Mononuclear cell (primary cell): ENCODE data around the gene GJA10. TPM values are rescaled to one million over a fixed set of nuclear protein-coding genes. Genes with fewer than 3 reads are reported as not detected.
"Not testable (repeated sequence)": the region's sequence is repeated elsewhere in the genome, so short reads cannot be mapped to it uniquely, and the experiment has no call there.

ENCODE experiments used
- H3K27me3 ChIP-seq: 2 replicates; pipeline ENCODE4 v1.6.0; 2011; ENCODE audit warnings: low read length, control low read depth; ENCODE audit not compliant: insufficient read depth
- H3K4me1 ChIP-seq: 2 replicates; pipeline ENCODE4 v1.5.1; 2011; ENCODE audit warnings: mild to moderate bottlenecking, low read length, control low read depth; ENCODE audit not compliant: insufficient read depth
- H3K4me3 ChIP-seq: 2 replicates; pipeline ENCODE4 v1.5.1; 2011; ENCODE audit warnings: mild to moderate bottlenecking, low read length, moderate library complexity
- H3K9me3 ChIP-seq: 2 replicates; pipeline ENCODE4 v1.5.1; 2011; ENCODE audit warnings: low read depth, mild to moderate bottlenecking, control low read depth, low read length
- total RNA-seq: library from RNA; depleted of rRNA; stranded (reverse); fragments of >200 nt; gene quantifications from one replicate; pipeline ENCODE4 v1.2.3, GENCODE V29; 2012

GJA10 gene
- total RNA-seq, 1 donor = not detected

DNA sequence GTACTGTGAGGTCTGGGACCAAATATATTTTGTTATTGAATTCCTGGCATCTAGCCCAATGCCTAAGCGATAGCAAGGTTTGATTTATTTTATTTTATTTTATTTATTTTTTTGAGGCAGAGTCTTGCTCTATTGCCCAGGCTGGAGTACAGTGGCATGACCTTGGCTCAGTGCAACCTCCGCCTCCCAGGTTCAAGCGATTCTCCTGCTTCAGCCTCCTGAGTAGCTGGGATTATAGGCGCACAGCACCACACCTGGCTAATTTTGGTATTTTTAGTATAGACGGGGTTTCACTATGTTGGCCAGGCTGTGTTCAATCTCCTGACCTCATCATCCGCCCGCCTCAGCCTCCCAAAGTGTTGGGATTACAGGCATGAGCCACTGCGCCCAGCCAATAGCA lies 1.7 kb upstream of the GJA10 start:
- H3K4me3 ChIP-seq, H3K4me1 ChIP-seq, H3K9me3 ChIP-seq: not testable (repeated sequence)
- peaks cover 51% of the 10 kb centered on the region for H3K27me3 ChIP-seq

DNA sequence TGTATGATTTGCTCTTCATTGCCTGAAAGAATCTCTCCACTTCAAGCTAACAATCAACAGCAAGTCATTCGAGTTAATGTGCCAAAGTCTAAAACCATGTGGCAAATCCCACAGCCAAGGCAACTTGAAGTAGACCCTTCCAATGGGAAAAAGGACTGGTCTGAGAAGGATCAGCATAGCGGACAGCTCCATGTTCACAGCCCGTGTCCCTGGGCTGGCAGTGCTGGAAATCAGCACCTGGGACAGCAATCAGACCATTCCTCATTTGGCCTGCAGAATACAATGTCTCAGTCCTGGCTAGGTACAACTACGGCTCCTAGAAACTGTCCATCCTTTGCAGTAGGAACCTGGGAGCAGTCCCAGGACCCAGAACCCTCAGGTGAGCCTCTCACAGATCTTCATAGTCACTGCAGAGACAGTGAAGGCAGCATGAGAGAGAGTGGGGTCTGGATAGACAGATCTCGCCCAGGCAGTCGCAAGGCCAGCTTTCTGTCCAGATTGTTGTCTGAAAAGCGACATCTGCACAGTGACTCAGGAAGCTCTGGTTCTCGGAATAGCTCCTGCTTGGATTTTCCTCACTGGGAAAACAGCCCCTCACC lies 1.1 kb downstream of the GJA10 start:
- H3K27me3 ChIP-seq = peaks cover 31% of the 10 kb centered on the region
- no peaks in the 10 kb centered on the region for H3K4me1 ChIP-seq
- no peaks in the 10 kb centered on the region for H3K9me3 ChIP-seq
- H3K4me3 ChIP-seq = no peak overlapping the region

DNA sequence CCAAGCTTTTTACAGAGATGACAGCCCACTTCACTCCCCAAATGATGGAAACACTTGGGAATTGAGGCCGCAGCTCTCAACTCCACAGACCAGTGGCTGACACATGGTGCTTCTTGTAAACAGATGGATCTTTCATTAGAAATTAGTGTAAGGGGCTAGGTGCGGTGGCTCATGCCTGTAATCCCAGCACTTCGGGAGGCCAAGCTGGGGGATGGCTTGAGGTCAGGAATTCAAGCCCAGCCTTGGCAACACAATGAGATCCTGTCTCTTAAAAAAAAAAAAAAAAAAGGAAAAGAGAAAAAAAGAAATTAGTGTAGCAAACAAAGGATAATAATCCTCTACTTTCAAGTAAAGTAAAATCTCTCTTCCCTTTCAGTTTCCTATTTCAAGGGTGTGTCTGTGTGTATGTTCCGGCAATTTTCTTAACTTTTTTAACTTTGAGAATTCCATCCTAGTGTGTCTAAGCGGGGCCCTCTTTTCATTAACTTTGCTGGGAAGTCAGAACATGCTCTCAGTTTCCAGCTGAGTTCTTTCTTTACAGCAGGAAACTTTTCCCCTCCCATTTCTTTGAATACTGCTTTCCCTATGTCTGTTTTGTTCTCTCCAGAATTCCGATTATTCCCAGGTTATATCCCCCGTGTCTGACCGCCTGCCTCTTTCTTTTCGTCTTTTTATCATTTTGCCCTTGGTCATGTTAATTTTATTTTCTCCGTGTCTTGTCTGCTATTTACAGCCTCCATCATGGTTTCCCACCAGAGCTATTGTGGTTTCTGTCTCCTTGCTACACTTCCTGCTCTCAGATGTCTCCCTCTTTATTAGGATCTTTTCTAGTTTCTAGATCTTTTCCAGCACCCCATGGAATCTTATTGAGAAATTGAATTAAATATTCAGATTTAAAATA lies 16.0 kb downstream of the GJA10 start:
- H3K4me3 ChIP-seq, H3K9me3 ChIP-seq, H3K4me1 ChIP-seq, H3K27me3 ChIP-seq: not testable (repeated sequence)

DNA sequence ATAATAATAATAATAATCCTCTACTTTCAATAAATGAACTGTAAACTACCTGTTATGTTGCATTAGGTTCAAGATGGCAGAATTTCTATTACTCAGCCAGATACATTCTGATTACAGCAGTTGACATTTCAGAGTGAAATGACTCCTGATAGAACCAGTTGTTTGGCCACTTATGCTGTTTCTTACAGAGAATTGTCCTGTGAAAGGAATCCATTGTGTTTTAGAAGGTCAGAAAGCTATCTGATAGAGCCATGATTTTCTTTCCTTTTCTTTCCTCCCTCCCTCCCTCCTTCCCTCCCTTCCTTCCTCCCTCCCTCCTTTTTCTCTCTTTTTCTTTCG lies 16.6 kb downstream of the GJA10 start:
- Histone ChIP-seq H3K9me3 (no peaks in the 10 kb centered on the region), H3K4me1 (no peaks in the 10 kb centered on the region), H3K27me3 (no peaks in the 10 kb centered on the region), H3K4me3 (no peak overlapping the region)

DNA sequence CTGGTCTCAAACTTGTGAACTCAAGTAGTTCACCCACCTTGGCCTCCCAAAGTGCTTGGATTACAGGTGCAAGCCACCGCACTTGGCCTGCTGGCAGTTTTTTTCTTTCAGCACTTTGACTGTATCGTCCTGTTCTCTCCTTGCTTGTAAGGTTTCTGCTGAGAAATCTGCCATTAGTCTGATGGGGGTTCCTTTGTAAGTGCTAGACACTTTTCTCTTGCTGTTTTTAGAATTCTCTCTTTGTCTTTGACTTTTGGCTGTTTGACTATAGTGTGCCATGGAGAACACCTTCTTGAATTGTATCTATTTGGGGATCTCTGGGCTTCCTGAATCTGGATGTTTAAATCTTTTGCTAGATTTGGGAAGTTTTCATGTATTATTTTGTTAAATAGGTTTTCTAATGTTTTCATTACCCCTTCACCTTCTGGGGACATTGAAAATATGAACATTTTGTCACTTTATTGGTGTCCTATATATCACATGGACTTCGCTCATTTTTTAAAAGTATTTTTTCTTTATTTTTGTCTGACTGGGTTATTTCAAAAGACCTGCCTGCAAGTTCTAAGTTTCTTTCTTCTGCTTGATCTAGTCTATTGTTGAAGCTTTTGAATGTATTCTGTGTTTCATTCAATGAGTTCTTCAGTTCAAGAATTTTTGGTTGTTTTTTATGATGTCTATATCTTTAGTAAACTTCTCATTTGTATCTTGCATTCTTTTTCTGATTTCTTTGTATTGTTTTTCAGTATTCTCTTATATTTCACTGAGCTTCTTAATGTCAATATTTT lies 22.1 kb downstream of the GJA10 start:
- no peaks in the 10 kb centered on the region for H3K4me1 ChIP-seq
- no peak overlapping the region for H3K4me3 ChIP-seq
- peaks cover 8% of the 10 kb centered on the region for H3K9me3 ChIP-seq
- no peaks in the 10 kb centered on the region for H3K27me3 ChIP-seq

DNA sequence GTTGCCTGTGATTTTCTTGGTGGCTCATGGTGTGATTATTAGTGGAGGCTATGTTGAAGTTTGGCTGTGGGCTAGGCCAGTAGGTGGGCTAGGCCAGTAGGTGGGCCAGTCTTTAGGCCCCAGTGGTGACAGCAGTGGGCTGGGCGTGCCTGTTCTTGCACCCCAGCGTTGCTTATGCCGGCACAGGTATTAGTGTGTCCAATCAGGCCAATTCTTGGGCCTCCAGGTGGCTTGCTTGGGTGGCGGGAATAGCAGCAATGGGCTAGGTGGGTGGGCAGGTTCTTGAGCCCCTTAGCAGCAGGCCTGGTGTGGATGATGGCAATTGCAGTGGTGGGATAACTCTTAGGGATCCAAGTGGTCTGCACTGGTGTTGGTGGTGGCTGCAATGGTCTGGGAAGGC lies 22.9 kb downstream of the GJA10 start:
- Histone ChIP-seq H3K4me3 (no peak overlapping the region), H3K27me3 (no peaks in the 10 kb centered on the region), H3K4me1 (no peaks in the 10 kb centered on the region), H3K9me3 (peaks cover 8% of the 10 kb centered on the region)

DNA sequence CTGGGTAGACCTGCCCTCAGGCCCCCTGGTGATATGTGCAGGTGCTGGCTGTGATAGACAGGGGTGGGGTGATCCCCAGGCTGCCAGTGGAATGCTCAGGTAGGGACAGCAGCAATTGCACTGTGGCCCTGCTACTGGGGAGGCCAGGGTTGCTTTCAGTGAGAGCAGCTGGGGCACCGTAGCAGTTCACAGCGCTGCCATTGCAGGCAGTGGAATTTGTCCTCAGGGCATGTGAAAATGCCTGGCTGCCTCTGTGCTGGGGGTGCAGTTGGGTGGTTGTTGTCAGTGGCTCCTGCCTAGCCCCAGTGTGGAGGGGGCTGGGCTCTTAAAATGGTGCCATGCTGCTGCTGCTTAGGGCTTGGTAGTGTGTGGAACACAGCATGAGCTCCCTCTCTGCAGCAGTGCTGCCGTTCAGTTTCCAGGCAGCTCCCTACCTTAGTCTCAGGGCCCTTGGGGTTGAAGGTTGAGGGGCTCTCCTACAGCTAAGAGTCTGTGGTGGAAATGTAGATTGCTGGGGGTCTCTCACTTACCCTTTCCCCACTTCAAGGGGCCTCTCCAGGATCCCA lies 23.6 kb downstream of the GJA10 start:
- H3K27me3 ChIP-seq = no peaks in the 10 kb centered on the region
- H3K4me1 ChIP-seq = no peaks in the 10 kb centered on the region
- no peak overlapping the region for H3K4me3 ChIP-seq
- H3K9me3 ChIP-seq = peaks cover 8% of the 10 kb centered on the region

DNA sequence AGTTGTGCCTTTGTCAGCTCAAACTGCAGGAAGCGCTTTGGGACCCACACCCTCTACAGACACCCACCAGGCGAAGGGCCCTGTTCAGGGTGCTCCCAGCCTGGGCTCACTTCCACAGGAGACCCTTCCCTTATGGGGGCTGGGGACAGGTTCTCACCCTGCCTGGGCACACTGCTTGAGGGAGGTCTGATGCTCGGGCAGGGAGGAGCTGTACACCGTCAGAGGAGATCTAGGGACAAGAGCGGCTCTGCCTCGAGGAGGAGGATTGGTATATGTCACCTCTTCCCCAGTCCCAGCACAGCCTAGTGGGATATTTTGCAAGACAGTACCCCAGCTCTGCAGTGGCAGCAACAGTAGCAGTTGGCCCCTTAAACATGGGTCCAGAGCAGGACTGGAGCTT lies 26.9 kb downstream of the GJA10 start:
- peaks cover 8% of the 10 kb centered on the region for H3K9me3 ChIP-seq
- H3K4me3 ChIP-seq = no peak overlapping the region
- H3K4me1 ChIP-seq = no peaks in the 10 kb centered on the region
- H3K27me3 ChIP-seq = no peaks in the 10 kb centered on the region

DNA sequence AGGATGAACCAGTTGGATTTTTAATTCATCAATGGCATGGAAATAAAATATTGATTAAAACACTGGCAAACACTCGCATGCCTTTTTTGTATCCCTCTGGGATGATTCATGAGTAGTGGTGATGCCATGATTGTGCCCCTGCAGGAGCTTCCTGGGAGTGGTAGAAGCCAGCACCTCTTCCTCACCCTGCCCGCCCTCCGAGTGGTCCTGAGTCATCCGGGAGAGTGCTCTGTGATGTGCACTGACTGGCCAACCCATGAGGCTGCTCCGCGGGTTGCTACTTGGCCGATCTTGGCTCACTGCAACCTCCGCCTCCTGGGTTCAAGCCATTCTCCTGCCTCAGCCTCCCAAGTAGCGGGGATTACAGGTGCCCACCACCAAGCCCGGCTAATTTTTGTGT lies 27.4 kb downstream of the GJA10 start:
- Histone ChIP-seq H3K4me1 (no peaks in the 10 kb centered on the region), H3K4me3 (no peak overlapping the region), H3K9me3 (peaks cover 4% of the 10 kb centered on the region), H3K27me3 (no peaks in the 10 kb centered on the region)

DNA sequence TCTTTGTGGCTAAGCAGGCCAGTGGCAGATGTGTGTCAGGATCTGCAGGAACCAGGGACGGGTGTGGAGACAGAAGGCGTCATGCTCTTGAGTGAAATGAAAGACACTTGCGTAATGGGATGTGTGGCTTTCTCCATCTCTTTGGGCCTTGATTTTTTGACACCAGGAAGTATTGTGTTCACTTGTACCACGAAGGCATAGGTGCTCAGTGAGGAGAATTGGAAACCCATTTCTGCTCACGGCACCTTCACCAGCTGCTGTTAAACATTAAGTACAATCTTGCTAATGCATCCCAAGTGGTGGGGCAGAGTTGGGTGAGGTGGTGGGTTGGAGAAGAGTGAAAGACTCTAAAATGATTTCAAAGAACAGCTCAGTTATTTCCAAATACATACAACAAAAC lies 30.0 kb downstream of the GJA10 start:
- H3K9me3 ChIP-seq = no peaks in the 10 kb centered on the region
- no peaks in the 10 kb centered on the region for H3K27me3 ChIP-seq
- peaks cover 23% of the 10 kb centered on the region for H3K4me1 ChIP-seq
- H3K4me3 ChIP-seq = no peak overlapping the region

DNA sequence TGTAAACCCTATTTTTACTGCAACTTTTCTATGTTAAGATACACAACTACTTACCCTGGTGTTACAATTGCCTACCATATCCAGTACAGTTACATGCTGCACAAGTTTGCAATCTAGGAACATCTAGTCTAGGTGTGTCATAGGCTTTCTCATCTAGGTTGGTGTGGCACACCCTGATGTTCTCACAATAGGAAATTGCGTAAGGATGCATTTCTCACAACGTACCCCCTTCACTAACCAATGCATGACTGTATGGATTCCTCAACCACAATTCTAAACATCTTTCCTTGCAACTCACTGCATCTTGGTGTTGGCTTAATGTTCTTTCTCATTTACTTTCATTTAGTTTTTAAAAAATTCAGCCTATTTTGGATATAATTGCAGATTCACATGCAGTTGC lies 31.6 kb downstream of the GJA10 start:
- Histone ChIP-seq H3K4me1 (peaks cover 29% of the 10 kb centered on the region), H3K9me3 (no peaks in the 10 kb centered on the region), H3K27me3 (no peaks in the 10 kb centered on the region), H3K4me3 (no peak overlapping the region)

DNA sequence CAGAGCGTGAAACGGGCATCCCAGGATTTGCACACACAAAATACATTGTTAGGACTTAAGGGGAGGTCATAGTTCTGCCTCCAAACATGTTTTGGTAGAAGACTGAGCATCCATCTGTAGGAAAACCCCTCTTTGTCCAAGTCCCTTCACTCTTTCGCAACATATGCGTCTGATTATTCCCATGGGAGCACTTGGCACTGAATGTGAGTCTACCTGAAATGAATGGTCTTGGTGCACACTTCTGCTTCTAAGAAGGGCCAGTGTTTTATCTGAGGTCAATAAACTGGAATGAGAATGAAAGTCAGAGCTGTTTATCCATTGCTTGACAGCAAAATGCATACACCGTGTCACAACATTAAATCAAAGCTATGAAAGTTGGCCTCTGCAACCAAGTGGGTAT lies 33.0 kb downstream of the GJA10 start:
- no peaks in the 10 kb centered on the region for H3K27me3 ChIP-seq
- H3K9me3 ChIP-seq = no peaks in the 10 kb centered on the region
- peaks cover 29% of the 10 kb centered on the region for H3K4me1 ChIP-seq
- H3K4me3 ChIP-seq = no peak overlapping the region

DNA sequence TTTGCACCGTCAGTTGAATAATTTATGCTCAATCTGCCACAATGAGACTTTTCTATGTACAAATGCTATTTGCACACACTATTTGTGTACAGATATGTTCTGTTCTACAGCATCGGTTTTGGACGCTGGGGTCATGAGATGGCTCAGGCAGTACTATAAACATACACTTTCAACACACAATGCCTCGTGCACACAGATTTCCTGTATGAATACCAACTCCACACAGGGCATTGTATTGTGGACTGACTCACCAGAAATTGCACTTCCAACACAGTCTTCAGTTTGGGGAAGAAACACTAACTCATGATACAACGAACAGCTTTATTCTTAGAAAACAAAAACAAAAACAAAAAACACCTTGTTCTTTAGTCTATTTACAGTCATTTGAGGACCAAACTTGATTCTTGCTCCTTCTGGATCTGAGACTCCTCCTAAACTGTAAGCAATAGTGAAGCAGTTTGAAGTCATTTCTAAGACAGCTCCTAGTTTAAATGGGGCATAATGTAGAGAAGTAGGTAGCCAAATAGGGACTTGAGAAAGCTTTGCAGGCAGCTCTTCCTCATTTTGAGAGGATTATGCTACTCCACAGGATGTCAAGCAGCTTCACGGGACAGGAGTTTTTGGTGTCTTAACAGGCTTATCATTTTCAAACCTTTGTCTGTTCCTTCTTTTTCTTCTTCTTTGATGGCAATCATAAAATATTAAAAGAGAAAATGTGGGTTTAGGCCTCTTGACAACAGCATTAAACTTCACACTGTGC lies 33.7 kb downstream of the GJA10 start:
- no peak overlapping the region for H3K4me3 ChIP-seq
- no peaks in the 10 kb centered on the region for H3K9me3 ChIP-seq
- peaks cover 29% of the 10 kb centered on the region for H3K4me1 ChIP-seq
- H3K27me3 ChIP-seq = no peaks in the 10 kb centered on the region

DNA sequence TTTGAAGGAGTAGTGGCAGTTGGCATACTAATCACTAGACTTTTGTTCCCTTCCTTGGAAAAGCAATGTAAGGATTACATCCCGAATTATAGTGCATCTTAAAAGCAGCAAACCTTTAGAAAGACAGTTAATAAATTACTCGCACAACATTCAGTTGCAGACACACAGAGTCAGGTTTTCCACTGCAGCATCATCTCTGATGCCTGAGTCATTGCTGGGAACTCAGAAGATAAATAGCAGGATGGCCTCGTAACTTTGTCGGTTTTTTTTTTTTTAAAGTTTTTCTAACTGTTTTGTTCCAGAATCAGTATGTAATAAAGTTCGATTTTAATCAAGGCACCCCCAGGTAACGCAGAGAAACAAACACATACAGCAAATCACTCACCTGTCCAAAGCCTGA lies 34.3 kb downstream of the GJA10 start:
- Histone ChIP-seq H3K27me3 (no peaks in the 10 kb centered on the region), H3K4me3 (no peak overlapping the region), H3K4me1 (peaks cover 29% of the 10 kb centered on the region), H3K9me3 (no peaks in the 10 kb centered on the region)

DNA sequence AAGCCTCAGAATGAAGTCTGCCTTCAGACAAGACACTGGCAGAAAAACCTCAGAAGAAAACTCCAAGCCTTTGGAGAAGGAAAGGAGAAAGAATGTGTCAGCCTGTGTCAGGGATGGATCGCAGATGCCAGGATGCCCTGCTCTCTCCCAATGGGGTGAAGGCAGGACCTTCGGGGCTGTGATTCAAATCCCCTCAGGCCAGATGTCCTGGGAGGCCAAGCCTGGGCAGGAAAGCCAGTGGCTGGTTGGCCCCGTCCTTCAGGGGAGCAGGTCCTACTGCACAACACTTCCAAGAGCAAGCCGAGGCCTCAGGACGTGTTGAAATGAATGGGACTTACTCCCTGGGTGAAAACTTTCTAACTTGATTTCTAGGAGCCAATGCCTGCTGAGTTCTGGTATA lies 36.5 kb downstream of the GJA10 start:
- H3K4me3 ChIP-seq = no peak overlapping the region
- peaks cover 29% of the 10 kb centered on the region for H3K4me1 ChIP-seq
- no peaks in the 10 kb centered on the region for H3K9me3 ChIP-seq
- no peaks in the 10 kb centered on the region for H3K27me3 ChIP-seq
